K562 (cell line): ENCODE results near the gene PAFAH1B2. TPM values are rescaled to one million over a fixed set of nuclear protein-coding genes. Genes with fewer than 3 reads are reported as not detected.

Experiments used
- EP400 ChIP-seq: fragments of 450-650 bp; IDR thresholded peaks from 2 replicates; pipeline ENCODE4 v1.6.1; 2017; ENCODE audit warnings: antibody characterized with exemption, mild to moderate bottlenecking, moderate library complexity
- MYC ChIP-seq, 2 experiments: fragments of 250-450 bp in 1 of 2; sonication (Bioruptor Pico) in 1 of 2; IDR thresholded peaks; 2 replicates each; pipeline versions ENCODE4 v1.5.1 to v1.6.1; 2012 to 2021; ENCODE audit warnings: low read depth in 2 of 2, borderline replicate concordance in 1 of 2, improper control_type of control experiment in 1 of 2, low read length in 1 of 2, mild to moderate bottlenecking in 1 of 2, moderate library complexity in 1 of 2
- YY1 ChIP-seq, 3 experiments: IDR thresholded peaks; 2 replicates each; pipeline ENCODE4 v1.6.1; 2011; ENCODE audit warnings: low read length in 2 of 3, mild to moderate bottlenecking in 2 of 3, moderate library complexity in 2 of 3, borderline replicate concordance in 1 of 3, control low read depth in 1 of 3, low read depth in 1 of 3; ENCODE audit not compliant: insufficient read depth in 3 of 3, insufficient replicate concordance in 2 of 3, control insufficient read depth in 1 of 3, insufficient read length in 1 of 3; ENCODE audit errors: extremely low read depth in 1 of 3
- ZNF134 ChIP-seq: fragments of 250-450 bp; sonication (Bioruptor Pico); conservative IDR thresholded peaks from 2 replicates; pipeline ENCODE4 v1.4.0; 2020
- ZNF324 ChIP-seq: fragments of 250-450 bp; sonication (Bioruptor Pico); IDR thresholded peaks from 2 replicates; pipeline ENCODE4 v1.4.0; 2020; ENCODE audit warnings: mild to moderate bottlenecking
- polyA plus RNA-seq, 8 experiments: library from polyadenylated mRNA; depleted of rRNA in 4 of 8; stranded (reverse) in 5 of 8; unstranded in 3 of 8; fragments of >200 nt; fragmentation: Nextera tagmentation in 2 of 8; fragmentation: Illumina TruSeq in 1 of 8; extraction: Ambion mirVana in 2 of 8; extraction: Trizol in 1 of 8; gene quantifications; 2 replicates each; pipeline versions ENCODE4 v1.2.1 to v1.2.3, GENCODE V29; 2011 to 2014; ENCODE audit warnings: inconsistent platforms in 1 of 8, missing spikeins in 1 of 8
- total RNA-seq, 7 experiments: library from RNA; depleted of rRNA in 6 of 7; stranded (reverse); fragments of >200 nt in 6 of 7; fragmentation: Illumina TruSeq in 2 of 7; extraction: Trizol in 2 of 7; gene quantifications; 2 replicates each; pipeline versions ENCODE4 v1.2.1 to v1.2.3, GENCODE V29; 2011 to 2021; ENCODE audit warnings: low replicate concordance in 1 of 7
- TF ChIP-seq, protein P1 (sequence below): fragments of 450-650 bp; formaldehyde crosslinking; IDR thresholded peaks from 2 replicates; pipeline ENCODE4 v1.4.0; 2020; ENCODE audit warnings: mild to moderate bottlenecking, moderate library complexity
- TF ChIP-seq, protein P2 (sequence below), 2 experiments: fragments of 450-650 bp; formaldehyde crosslinking in 1 of 2; IDR thresholded peaks; 2 replicates each; pipeline versions ENCODE4 v1.4.0 to v1.6.1; 2014 to 2020; ENCODE audit warnings: mild to moderate bottlenecking in 2 of 2, borderline replicate concordance in 1 of 2, low read depth in 1 of 2
- TF ChIP-seq, protein P3 (sequence below), 3 experiments: IDR thresholded peaks in 2 of 3; conservative IDR thresholded peaks in 1 of 3; 2 replicates each; pipeline ENCODE4 v1.5.1; 2011 to 2012; ENCODE audit warnings: low read length in 3 of 3, mild to moderate bottlenecking in 3 of 3, control low read depth in 2 of 3, improper control_type of control experiment in 1 of 3, inconsistent platforms in 1 of 3, low read depth in 1 of 3, mixed read lengths in 1 of 3, moderate library complexity in 1 of 3; ENCODE audit not compliant: insufficient read depth in 2 of 3

PAFAH1B2 gene
- total and polyA plus RNA-seq, 9 of the 15 experiments (the other 6 are each of a cell fraction or from before 2014, with no cell fraction given), result 27.8 to 94.7 (median 64.9) TPM

DNA sequence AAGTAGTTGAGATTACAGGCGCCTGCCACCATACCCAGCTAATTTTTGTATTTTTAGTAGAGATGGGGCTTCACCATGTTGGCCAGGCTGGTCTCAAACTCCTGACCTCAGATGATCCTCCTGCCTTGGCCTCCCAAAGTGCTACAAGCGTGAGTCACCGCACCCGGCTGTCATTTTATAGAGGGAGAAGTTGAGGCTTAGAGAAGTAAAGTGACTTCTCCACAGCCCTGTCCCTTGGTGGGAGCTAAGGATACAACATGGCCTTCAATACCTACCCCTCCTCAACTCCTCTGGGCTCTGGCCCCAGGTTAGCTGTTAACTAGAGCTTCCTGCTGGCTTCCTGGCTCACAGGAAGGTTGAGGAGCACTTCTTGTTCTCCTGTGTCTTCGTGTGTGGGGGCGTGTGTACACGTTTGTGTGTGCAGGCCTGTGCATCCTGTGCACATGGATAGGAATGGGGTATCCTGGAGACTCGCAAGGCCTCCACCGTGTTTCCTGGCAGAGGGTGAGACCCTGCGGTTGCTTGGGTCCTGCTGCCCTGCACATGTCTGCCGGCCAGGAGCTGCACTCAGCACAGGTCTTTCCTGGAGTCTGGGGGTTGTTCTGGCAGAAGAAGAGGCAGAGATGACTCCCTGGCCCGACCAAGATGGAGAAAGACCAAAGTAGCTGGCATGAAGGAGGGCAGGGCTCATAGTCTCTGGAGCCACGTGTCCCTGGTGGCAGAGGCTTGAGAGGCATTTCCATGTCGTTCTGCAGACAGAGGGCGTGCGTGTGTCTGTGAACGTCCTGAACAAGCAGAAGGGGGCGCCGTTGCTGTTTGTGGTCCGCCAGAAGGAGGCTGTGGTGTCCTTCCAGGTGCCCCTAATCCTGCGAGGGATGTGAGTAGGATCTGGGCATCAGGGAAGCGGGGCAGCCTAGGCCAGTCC, 36.8 kb downstream of the PAFAH1B2 start (continued):
- TF ChIP-seq YY1 (IDR thresholded peaks at IDR 0.05; ENCODE audit: borderline replicate concordance in 1 of 3, control insufficient read depth in 1 of 3, extremely low read depth in 1 of 3, insufficient read depth in 3 of 3, insufficient read length in 1 of 3, insufficient replicate concordance in 2 of 3, low read depth in 1 of 3, low read length in 2 of 3) (peak in 2 of 3 experiments; percentile 14 to 56), ZNF134 (no peak), ZNF324 (CRISPR knock-in tag) (no peak), EP400 (peak; percentile 80), MYC (IDR thresholded peaks at IDR 0.05; ENCODE audit: low read depth, low read length) (peak; percentile 88), MYC (CRISPR knock-in tag; IDR thresholded peaks at IDR 0.05; ENCODE audit: borderline replicate concordance, low read depth) (no peak)
- TF ChIP-seq, protein P1, sequence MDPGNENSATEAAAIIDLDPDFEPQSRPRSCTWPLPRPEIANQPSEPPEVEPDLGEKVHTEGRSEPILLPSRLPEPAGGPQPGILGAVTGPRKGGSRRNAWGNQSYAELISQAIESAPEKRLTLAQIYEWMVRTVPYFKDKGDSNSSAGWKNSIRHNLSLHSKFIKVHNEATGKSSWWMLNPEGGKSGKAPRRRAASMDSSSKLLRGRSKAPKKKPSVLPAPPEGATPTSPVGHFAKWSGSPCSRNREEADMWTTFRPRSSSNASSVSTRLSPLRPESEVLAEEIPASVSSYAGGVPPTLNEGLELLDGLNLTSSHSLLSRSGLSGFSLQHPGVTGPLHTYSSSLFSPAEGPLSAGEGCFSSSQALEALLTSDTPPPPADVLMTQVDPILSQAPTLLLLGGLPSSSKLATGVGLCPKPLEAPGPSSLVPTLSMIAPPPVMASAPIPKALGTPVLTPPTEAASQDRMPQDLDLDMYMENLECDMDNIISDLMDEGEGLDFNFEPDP (CRISPR knock-in tag), result no peak
- TF ChIP-seq, protein P2, sequence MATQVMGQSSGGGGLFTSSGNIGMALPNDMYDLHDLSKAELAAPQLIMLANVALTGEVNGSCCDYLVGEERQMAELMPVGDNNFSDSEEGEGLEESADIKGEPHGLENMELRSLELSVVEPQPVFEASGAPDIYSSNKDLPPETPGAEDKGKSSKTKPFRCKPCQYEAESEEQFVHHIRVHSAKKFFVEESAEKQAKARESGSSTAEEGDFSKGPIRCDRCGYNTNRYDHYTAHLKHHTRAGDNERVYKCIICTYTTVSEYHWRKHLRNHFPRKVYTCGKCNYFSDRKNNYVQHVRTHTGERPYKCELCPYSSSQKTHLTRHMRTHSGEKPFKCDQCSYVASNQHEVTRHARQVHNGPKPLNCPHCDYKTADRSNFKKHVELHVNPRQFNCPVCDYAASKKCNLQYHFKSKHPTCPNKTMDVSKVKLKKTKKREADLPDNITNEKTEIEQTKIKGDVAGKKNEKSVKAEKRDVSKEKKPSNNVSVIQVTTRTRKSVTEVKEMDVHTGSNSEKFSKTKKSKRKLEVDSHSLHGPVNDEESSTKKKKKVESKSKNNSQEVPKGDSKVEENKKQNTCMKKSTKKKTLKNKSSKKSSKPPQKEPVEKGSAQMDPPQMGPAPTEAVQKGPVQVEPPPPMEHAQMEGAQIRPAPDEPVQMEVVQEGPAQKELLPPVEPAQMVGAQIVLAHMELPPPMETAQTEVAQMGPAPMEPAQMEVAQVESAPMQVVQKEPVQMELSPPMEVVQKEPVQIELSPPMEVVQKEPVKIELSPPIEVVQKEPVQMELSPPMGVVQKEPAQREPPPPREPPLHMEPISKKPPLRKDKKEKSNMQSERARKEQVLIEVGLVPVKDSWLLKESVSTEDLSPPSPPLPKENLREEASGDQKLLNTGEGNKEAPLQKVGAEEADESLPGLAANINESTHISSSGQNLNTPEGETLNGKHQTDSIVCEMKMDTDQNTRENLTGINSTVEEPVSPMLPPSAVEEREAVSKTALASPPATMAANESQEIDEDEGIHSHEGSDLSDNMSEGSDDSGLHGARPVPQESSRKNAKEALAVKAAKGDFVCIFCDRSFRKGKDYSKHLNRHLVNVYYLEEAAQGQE (IDR thresholded peaks at IDR 0.05; ENCODE audit: borderline replicate concordance), result peak; percentile 57; the same call in 1 of the 2 replicates
- TF ChIP-seq, protein P2 (CRISPR knock-in tag; IDR thresholded peaks at IDR 0.05; ENCODE audit: low read depth), result no peak
- TF ChIP-seq, protein P3, sequence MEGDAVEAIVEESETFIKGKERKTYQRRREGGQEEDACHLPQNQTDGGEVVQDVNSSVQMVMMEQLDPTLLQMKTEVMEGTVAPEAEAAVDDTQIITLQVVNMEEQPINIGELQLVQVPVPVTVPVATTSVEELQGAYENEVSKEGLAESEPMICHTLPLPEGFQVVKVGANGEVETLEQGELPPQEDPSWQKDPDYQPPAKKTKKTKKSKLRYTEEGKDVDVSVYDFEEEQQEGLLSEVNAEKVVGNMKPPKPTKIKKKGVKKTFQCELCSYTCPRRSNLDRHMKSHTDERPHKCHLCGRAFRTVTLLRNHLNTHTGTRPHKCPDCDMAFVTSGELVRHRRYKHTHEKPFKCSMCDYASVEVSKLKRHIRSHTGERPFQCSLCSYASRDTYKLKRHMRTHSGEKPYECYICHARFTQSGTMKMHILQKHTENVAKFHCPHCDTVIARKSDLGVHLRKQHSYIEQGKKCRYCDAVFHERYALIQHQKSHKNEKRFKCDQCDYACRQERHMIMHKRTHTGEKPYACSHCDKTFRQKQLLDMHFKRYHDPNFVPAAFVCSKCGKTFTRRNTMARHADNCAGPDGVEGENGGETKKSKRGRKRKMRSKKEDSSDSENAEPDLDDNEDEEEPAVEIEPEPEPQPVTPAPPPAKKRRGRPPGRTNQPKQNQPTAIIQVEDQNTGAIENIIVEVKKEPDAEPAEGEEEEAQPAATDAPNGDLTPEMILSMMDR (IDR thresholded peaks at IDR 0.05 in 2 of 3, conservative IDR thresholded peaks at IDR 0.05 in 1 of 3; ENCODE audit: insufficient read depth in 2 of 3, low read depth in 1 of 3, low read length in 3 of 3), result peak; percentile 93 to 100 (median 100)
